Keratinocyte (primary cell): ENCODE measurements around the gene RFC1.

Source experiments
- EZH2 ChIP-seq: IDR thresholded peaks from one replicate; pipeline ENCODE4 v1.6.1; 2012; ENCODE audit warnings: inconsistent platforms, mild to moderate bottlenecking, low read length, moderate library complexity
- TF ChIP-seq, protein P1 (sequence below), 3 experiments: IDR thresholded peaks in 1 of 3; conservative IDR thresholded peaks in 1 of 3; optimal IDR thresholded peaks in 1 of 3; 2 replicates in 2 of 3; 3 replicates in 1 of 3; pipeline versions ENCODE3 to v1.5.1; 2011; ENCODE audit warnings: low read length in 3 of 3, mild to moderate bottlenecking in 3 of 3, moderate library complexity in 2 of 3, control low read depth in 1 of 3, inconsistent platforms in 1 of 3; ENCODE audit not compliant: insufficient read depth in 2 of 3; ENCODE audit errors: extremely low read depth in 1 of 3

DNA sequence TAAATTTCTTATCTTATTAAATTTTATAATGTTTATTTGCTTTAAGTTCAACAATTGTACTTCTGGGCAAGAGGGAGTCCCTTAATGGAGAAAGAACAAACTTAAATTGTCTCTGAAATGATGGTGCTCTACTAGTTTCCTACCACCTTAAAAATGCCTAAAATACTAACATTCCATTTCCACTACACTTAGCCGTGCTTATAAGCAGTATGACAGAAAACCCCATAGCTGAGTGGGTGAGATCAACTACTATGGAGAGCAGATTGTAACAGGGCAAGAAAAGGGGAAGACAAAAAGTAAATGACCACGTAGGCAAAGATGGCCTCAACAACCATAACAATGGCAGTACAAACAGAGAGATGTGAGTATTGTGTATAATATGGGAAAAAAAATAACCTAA is 35.0 kb downstream of the RFC1 start:
- TF ChIP-seq, protein P1, sequence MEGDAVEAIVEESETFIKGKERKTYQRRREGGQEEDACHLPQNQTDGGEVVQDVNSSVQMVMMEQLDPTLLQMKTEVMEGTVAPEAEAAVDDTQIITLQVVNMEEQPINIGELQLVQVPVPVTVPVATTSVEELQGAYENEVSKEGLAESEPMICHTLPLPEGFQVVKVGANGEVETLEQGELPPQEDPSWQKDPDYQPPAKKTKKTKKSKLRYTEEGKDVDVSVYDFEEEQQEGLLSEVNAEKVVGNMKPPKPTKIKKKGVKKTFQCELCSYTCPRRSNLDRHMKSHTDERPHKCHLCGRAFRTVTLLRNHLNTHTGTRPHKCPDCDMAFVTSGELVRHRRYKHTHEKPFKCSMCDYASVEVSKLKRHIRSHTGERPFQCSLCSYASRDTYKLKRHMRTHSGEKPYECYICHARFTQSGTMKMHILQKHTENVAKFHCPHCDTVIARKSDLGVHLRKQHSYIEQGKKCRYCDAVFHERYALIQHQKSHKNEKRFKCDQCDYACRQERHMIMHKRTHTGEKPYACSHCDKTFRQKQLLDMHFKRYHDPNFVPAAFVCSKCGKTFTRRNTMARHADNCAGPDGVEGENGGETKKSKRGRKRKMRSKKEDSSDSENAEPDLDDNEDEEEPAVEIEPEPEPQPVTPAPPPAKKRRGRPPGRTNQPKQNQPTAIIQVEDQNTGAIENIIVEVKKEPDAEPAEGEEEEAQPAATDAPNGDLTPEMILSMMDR (optimal IDR thresholded peaks at IDR 0.05 in 1 of 3, IDR thresholded peaks at IDR 0.05 in 1 of 3, conservative IDR thresholded peaks at IDR 0.05 in 1 of 3; ENCODE audit: extremely low read depth in 1 of 3, insufficient read depth in 2 of 3, low read length in 3 of 3) = no peak
- TF ChIP-seq EZH2 = no peak
